22Rv1 (cell line): ENCODE measurements around the gene SPRN.

Source experiments
- H3K27ac ChIP-seq: fragments of 450-650 bp; 2 replicates; pipeline ENCODE4 v1.5.1; 2017
- CTCF ChIP-seq: fragments of 450-650 bp; IDR thresholded peaks from 2 replicates; pipeline ENCODE4 v1.5.1; 2017; ENCODE audit warnings: mild to moderate bottlenecking
- ZFX ChIP-seq: fragments of 450-650 bp; IDR thresholded peaks from 2 replicates; pipeline ENCODE4 v1.6.1; 2017; ENCODE audit warnings: antibody characterized with exemption, borderline replicate concordance

SPRN gene

GRCh38 chr10:133455196-133455595, 30.8 kb upstream of the SPRN start:
- TF ChIP-seq ZFX, result no peak
- no peak for TF ChIP-seq CTCF
- H3K27ac ChIP-seq, result no peak overlapping the region

GRCh38 chr10:133454204-133454893, 29.9 kb upstream of the SPRN start:
- TF ChIP-seq CTCF (no peak), ZFX (no peak)
- no peak overlapping the region for H3K27ac ChIP-seq

- H3K27ac ChIP-seq, result no peak within 1 kb of the TSS
- TF ChIP-seq ZFX (no peak), CTCF (no peak)
Measured at GRCh38 chr10:133453516-133454203, 29.2 kb upstream of the SPRN start, which contains the start of gene SCART1. SCART1 (plus strand) TSS chr10:133453945; CDS start chr10:133453998, 53 bp downstream.

GRCh38 chr10:133452453-133452852, 28.0 kb upstream of the SPRN start:
- no peak overlapping the region for H3K27ac ChIP-seq
- TF ChIP-seq ZFX (no peak), CTCF (no peak)

- TF ChIP-seq ZFX, result no peak
- no peak for TF ChIP-seq CTCF
Measured at GRCh38 chr10:133451346-133451745, 26.9 kb upstream of the SPRN start.

GRCh38 chr10:133448120-133448519, 23.7 kb upstream of the SPRN start:
- TF ChIP-seq ZFX (no peak), CTCF (no peak)
- H3K27ac ChIP-seq, result no peak overlapping the region

More at GRCh38 chr10:133451346-133451745, 26.9 kb upstream of the SPRN start:
- no peak overlapping the region for H3K27ac ChIP-seq

- no peak overlapping the region for H3K27ac ChIP-seq
- TF ChIP-seq CTCF (no peak), ZFX (no peak)
Measured at GRCh38 chr10:133446979-133447378, 22.6 kb upstream of the SPRN start.
